Stromal cell of bone marrow (primary cell): ENCODE measurements around the gene FAM228B.

Experiments
- DNase-seq: peaks from one replicate; pipeline ENCODE4 v3.0.0-alpha.2; 2012; ENCODE audit warnings: low read depth

Gene FAM228B

GRCh38 chr2:24203787-24204150, 80.5 kb downstream of the FAM228B start:
- DNase-seq, result no peak

- no peak for DNase-seq
These were observed 81.2 kb downstream of the FAM228B start for GRCh38 chr2:24204505-24204904.

GRCh38 chr2:24205131-24205530, 81.9 kb downstream of the FAM228B start:
- no peak for DNase-seq

- no peak for DNase-seq
These were observed 83.0 kb downstream of the FAM228B start for GRCh38 chr2:24206242-24206641.

- DNase-seq, result no peak
These were observed 83.4 kb downstream of the FAM228B start for GRCh38 chr2:24206714-24207113.

GRCh38 chr2:24207359-24207758, 84.1 kb downstream of the FAM228B start:
- no peak for DNase-seq

GRCh38 chr2:24208490-24208889, 85.2 kb downstream of the FAM228B start:
- no peak for DNase-seq

GRCh38 chr2:24209389-24210105, 86.3 kb downstream of the FAM228B start:
- DNase-seq, result no peak

GRCh38 chr2:24210106-24210455, 86.8 kb downstream of the FAM228B start:
- no peak for DNase-seq

- DNase-seq, result no peak
These were observed 87.5 kb downstream of the FAM228B start for GRCh38 chr2:24210723-24211122.

GRCh38 chr2:24211408-24211807, 88.1 kb downstream of the FAM228B start:
- DNase-seq, result no peak

- DNase-seq, result no peak
These were observed 91.6 kb downstream of the FAM228B start for GRCh38 chr2:24214880-24215279.
